NB4 (cell line): ENCODE measurements around the gene HIC1.

Source experiments
- DNase-seq: peaks from one replicate; pipeline ENCODE4 v3.0.0; 2010; ENCODE audit warnings: low read depth
- H3K4me3 ChIP-seq: one replicate; pipeline ENCODE4 v1.5.1; 2011; ENCODE audit warnings: mild to moderate bottlenecking, low read depth, low read length, moderate library complexity
- MYC ChIP-seq: IDR thresholded peaks from 2 replicates; pipeline ENCODE4 v1.6.1; 2011; ENCODE audit warnings: low read depth, low read length
- POLR2A ChIP-seq: IDR thresholded peaks from 2 replicates; pipeline ENCODE4 v1.6.1; 2011; ENCODE audit warnings: mild to moderate bottlenecking; ENCODE audit not compliant: insufficient read length; ENCODE audit errors: extremely low read depth
- TF ChIP-seq, protein P1 (sequence below): IDR thresholded peaks from one replicate; pipeline ENCODE4 v1.5.1; 2012; ENCODE audit warnings: low read depth, low read length
- TF ChIP-seq, protein P2 (sequence below): IDR thresholded peaks from 2 replicates; pipeline ENCODE4 v1.6.1; 2011; ENCODE audit warnings: low read depth, low read length

HIC1 gene

DNA sequence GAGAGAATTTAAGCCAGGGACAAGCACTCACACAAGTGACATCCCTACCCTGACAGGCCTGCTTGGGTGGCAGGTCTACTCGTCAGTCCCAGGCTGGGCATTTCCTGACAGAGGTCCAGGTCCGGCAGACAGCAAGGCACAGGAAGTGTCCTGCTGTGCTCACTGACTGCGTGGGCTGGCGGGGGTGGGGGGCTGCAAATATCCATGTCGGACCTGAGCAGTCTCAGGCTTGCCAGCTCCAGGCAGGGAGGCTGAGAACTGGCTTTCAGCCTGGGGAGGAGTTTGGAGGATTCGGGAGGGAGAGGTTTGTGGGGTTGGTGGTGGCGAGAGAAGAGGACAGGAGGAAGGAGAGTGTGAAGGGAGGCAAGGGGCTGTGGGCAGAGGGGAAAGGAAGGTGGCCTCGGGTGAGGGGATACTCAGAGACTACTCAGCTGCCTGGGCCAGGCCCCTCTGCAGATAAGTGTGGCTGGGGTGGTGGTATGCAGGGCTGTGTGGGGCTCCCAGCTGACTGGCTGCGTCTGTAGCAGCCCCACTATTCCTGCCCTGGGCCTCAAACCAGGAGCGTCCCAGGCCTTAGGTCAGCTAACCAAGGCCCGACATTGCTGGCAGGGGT, 7.8 kb downstream of the HIC1 start:
- no peak overlapping the region for H3K4me3 ChIP-seq
- peak; percentile 44 for DNase-seq
- TF ChIP-seq, protein P1, sequence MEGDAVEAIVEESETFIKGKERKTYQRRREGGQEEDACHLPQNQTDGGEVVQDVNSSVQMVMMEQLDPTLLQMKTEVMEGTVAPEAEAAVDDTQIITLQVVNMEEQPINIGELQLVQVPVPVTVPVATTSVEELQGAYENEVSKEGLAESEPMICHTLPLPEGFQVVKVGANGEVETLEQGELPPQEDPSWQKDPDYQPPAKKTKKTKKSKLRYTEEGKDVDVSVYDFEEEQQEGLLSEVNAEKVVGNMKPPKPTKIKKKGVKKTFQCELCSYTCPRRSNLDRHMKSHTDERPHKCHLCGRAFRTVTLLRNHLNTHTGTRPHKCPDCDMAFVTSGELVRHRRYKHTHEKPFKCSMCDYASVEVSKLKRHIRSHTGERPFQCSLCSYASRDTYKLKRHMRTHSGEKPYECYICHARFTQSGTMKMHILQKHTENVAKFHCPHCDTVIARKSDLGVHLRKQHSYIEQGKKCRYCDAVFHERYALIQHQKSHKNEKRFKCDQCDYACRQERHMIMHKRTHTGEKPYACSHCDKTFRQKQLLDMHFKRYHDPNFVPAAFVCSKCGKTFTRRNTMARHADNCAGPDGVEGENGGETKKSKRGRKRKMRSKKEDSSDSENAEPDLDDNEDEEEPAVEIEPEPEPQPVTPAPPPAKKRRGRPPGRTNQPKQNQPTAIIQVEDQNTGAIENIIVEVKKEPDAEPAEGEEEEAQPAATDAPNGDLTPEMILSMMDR, result no peak
- TF ChIP-seq, protein P2, sequence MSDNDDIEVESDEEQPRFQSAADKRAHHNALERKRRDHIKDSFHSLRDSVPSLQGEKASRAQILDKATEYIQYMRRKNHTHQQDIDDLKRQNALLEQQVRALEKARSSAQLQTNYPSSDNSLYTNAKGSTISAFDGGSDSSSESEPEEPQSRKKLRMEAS, result no peak
- TF ChIP-seq POLR2A, result no peak
- TF ChIP-seq MYC, result no peak

DNA sequence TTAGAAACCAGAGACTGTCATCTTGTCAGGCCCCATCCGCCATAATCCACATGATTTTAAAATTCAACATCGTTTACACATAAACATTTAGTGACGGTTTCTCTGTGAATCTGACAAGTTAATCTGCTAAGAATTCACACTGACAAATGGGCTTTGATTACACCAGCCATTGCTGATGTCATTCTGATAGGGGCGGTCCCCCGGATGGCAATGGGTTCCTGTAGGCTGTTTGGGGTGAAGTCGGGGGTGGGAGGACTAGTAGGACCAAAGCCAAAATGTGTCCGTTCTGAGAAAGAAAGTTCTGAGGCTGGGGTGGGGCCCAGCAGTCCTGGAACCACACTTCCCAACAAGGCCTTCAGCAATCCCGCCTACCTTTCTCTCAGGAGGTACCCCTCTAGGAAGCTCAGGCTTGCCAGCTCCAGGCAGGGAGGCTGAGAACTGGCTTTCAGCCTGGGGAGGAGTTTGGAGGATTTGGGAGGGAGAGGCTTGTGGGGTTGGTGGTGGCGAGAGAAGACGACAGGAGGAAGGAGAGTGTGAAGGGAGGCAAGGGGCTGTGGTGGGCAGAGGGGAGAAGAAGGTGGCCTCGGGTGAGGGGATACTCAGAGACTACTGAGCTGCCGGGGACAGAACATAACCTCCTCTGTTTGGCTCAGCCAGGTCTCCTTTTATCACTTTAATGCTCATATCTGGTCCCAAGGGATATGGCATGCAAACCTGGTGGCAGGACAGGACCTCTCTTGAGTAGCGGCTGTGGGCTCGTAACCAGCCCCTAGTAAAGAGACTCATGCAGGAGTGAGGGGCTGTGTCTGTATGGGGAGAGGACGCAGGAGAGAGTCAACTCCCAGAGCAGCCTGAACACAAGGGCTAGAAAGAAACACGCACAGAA, 8.6 kb downstream of the HIC1 start:
- TF ChIP-seq POLR2A (no peak), MYC (no peak)
- TF ChIP-seq, protein P2, result no peak
- TF ChIP-seq, protein P1, result no peak
- DNase-seq, result no peak
- H3K4me3 ChIP-seq, result no peak overlapping the region

DNA sequence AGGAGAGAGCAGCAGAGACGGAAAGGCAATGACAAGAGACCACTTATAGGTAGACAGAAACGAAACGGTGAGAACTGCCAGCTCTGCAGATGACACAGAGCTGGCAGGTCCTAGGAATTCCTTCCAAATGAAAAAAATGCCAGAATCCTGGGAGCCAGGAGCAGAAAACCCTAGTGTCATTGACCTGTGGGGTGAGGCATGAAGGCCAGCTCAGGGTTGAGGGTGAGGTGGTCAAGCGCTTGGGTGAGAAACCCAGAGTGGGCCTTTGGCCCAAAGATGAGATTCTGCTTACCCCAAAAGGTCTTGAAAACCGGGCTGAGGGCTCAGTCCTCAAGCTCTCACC, 9.2 kb downstream of the HIC1 start:
- DNase-seq, result no peak
- TF ChIP-seq, protein P2, result no peak
- TF ChIP-seq MYC, result no peak
- no peak for TF ChIP-seq POLR2A
- TF ChIP-seq, protein P1, result no peak
- H3K4me3 ChIP-seq, result no peak overlapping the region

DNA sequence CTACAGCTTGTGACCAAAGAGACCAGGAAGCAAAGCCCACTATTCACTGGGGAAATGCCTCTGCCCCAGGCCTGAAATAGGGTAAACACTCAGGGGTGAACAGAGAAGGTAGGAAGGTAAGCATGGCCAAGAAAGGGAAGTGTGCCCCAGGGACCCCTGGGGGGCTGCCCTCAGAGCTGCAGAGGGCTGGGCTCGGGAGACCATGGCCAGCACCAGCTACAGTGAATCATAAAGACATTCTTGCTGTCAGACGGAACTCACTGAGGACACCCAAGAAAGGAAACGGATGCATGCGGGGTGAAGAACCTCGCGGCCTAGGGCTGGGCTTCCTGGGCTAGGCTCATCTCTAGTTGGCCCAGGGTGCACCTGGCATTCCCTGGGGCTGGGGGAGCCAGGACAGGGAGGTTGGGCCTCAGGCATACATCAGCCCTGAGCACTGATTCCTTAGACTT, 9.6 kb downstream of the HIC1 start:
- no peak overlapping the region for H3K4me3 ChIP-seq
- TF ChIP-seq POLR2A (no peak), MYC (no peak)
- peak; percentile 48 for DNase-seq

DNA sequence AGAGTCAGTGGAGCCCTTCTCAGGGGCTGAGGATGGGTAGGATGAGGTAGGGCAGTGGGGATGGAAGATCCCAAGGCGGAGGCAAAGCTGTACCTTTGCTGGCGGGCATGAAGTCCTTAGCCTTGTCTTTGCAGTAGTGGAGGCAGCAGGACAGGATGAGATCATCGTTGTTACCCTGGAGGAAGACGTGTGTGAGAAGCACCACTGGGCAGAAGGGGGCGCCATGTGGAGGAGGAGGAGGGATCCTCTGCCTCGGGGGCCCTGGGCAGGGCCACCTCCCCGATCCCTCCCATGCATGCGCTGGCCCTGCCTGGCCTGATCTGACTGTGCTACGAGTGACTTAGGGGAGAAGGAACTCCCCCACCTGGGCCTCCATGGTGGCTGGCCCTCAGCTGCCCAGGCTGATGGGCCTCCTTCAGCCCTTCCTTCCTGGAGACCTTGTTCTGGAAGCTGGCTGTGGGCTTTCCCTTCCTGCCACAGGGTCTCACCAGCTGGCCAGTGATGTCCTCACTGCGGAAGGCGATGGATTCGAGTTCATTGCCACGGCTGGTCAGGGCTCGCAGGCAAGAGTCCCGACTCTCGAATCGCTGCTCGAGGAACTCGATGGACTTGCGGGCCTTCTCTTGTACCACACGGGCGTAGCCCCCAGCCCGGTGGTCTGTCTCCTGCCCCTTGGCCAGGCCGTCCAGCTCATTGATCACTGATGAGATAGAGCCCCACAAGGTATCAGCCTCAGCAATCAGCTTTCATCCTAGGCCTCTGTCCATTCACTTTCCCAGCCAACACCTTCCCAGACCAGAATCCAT, 10.3 kb downstream of the HIC1 start:
- TF ChIP-seq, protein P1, result peak; percentile 29
- TF ChIP-seq POLR2A, result no peak
- no peak overlapping the region for H3K4me3 ChIP-seq
- DNase-seq, result peak; percentile 63

DNA sequence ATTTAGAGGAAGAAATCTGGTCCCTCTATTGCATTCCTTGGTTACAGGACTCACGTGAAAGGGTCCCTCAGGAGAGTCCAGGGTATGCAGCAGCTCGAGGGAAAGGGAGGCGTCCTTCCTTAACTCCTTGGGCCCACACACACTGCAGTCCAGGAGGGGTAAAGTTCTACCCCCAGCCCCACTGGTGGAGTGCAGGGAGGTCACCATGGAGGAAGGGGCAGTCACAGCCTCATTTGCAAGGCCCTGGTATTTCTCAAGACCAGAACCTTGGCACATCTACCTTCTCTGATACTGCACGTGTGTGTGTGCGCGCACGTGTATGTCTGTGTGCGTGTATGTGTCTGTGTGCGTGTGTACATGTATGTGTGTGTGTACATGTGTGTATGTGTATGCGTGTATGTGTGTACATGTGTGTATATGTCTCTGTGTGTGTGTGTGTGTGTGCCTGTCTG, 11.1 kb downstream of the HIC1 start:
- no peak overlapping the region for H3K4me3 ChIP-seq

More for the DNA sequence above, 11.1 kb downstream of the HIC1 start:
- TF ChIP-seq POLR2A, result no peak
- TF ChIP-seq, protein P1, result no peak
- TF ChIP-seq, protein P2, result no peak
- TF ChIP-seq MYC, result no peak
- DNase-seq, result no peak
